ENCODE measurements around the gene SPCS2. TPM values are rescaled to one million over a fixed set of nuclear protein-coding genes. Genes with fewer than 3 reads are reported as not detected.

Gene SPCS2
- total and polyA plus RNA-seq, 8 donors, result 160 to 231 (median 174) TPM

DNA sequence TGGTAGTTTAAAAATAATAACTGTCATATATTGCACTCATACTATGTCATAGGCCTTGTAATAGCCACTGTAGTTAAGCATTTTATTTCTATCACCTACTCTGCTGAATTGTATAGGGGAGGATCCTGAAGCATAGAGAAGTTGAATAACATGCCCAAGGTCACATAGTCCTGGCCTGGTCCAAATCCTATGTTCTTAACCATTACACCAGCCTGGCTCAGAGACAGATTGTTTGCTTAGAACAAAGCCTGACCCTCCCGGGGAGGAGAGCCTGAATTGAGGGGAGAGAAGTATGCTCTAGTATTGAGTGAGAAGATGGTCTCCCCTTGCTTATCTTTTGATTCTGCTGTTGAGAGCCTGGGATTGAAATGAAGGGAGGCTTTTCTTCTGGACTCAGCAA lies 41.9 kb downstream of the SPCS2 start:
- Histone ChIP-seq H3K27me3 (no peaks in the 10 kb centered on the region), H3K4me1 (peaks cover 0 to 30% of the 10 kb centered on the region in 2 donors), H3K27ac (no peak overlapping the region), H3K4me3 (no peak overlapping the region), H3K9me3 (no peaks in the 10 kb centered on the region), H3K36me3 (peaks cover 0 to 16% of the 10 kb centered on the region in 2 donors)
- intact Hi-C loops (cut with DNase I), result no loop called here
- DNase-seq, result no peak
- no peak for ATAC-seq
- TF ChIP-seq, protein P1, sequence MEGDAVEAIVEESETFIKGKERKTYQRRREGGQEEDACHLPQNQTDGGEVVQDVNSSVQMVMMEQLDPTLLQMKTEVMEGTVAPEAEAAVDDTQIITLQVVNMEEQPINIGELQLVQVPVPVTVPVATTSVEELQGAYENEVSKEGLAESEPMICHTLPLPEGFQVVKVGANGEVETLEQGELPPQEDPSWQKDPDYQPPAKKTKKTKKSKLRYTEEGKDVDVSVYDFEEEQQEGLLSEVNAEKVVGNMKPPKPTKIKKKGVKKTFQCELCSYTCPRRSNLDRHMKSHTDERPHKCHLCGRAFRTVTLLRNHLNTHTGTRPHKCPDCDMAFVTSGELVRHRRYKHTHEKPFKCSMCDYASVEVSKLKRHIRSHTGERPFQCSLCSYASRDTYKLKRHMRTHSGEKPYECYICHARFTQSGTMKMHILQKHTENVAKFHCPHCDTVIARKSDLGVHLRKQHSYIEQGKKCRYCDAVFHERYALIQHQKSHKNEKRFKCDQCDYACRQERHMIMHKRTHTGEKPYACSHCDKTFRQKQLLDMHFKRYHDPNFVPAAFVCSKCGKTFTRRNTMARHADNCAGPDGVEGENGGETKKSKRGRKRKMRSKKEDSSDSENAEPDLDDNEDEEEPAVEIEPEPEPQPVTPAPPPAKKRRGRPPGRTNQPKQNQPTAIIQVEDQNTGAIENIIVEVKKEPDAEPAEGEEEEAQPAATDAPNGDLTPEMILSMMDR (IDR thresholded peaks at IDR 0.05), result no peak

DNA sequence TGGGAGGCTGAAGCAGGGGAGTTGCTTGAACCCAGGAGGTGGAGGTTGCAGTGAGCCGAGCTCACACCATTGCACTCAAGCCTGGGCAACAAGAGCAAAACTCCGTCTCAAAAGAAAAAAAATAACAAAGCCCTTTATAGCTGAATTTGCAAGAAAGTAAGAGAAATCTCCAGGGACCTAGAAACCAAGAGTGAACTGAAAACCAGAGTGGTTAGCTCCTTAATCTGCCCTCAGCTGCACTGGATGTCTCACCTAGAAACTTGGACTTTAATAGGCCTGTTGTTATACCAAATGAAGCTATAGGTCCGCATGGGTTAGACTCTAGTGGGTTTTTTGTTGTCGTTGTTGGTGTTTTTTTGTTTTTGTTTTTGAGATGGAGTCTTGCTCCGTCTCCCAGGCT lies 43.8 kb downstream of the SPCS2 start:
- no peak for DNase-seq
- TF ChIP-seq, protein P1 (IDR thresholded peaks at IDR 0.05), result no peak
- Histone ChIP-seq H3K4me1 (peaks cover 0 to 30% of the 10 kb centered on the region in 2 donors), H3K9me3 (no peaks in the 10 kb centered on the region), H3K27me3 (no peaks in the 10 kb centered on the region), H3K36me3 (peaks cover 0 to 25% of the 10 kb centered on the region in 2 donors), H3K4me3 (no peak overlapping the region), H3K27ac (no peak overlapping the region)
- intact Hi-C loops (cut with DNase I), result no loop called here
- ATAC-seq, result no peak

GRCh38 chr11:75000975-75001354 lies 51.9 kb downstream of the SPCS2 start:
- TF ChIP-seq, protein P1 (IDR thresholded peaks at IDR 0.05), result no peak
- no peaks in the 10 kb centered on the region for H3K4me1 ChIP-seq
- peaks cover 0 to 20% of the 10 kb centered on the region in 2 donors for H3K36me3 ChIP-seq
- H3K4me3 ChIP-seq, result no peak overlapping the region
- ATAC-seq (no peak), DNase-seq (no peak)
- H3K9me3 ChIP-seq, result no peaks in the 10 kb centered on the region
- intact Hi-C loops (cut with DNase I), result no loop called here
- no peak overlapping the region for H3K27ac ChIP-seq
- no peaks in the 10 kb centered on the region for H3K27me3 ChIP-seq

DNA sequence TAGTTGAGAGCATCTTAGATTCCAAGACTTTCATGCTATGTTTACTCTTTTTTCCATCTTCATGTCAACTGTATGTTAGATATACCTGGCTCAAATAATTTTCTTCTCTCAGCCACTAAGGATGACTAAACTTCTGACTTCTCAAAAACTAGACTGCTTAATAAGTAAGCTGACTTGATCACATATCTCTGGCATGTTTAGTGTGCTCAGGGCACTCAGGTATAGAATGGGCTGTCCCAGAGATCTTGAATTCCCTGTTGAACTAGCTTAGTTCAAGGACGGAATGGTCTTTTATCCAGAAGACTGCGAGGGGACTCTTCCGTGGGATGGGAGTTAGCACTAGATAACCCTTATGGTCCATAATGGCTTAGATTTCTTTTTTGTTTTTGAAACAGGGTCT lies 52.6 kb downstream of the SPCS2 start:
- TF ChIP-seq, protein P1 (IDR thresholded peaks at IDR 0.05), result no peak
- no peak for ATAC-seq
- DNase-seq, result no peak
- intact Hi-C loops (cut with DNase I), result no loop called here
- H3K9me3 ChIP-seq, result no peaks in the 10 kb centered on the region
- no peaks in the 10 kb centered on the region for H3K27me3 ChIP-seq
- H3K4me3 ChIP-seq, result no peak overlapping the region
- peaks cover 0 to 21% of the 10 kb centered on the region in 2 donors for H3K36me3 ChIP-seq
- H3K27ac ChIP-seq, result no peak overlapping the region
- no peaks in the 10 kb centered on the region for H3K4me1 ChIP-seq

DNA sequence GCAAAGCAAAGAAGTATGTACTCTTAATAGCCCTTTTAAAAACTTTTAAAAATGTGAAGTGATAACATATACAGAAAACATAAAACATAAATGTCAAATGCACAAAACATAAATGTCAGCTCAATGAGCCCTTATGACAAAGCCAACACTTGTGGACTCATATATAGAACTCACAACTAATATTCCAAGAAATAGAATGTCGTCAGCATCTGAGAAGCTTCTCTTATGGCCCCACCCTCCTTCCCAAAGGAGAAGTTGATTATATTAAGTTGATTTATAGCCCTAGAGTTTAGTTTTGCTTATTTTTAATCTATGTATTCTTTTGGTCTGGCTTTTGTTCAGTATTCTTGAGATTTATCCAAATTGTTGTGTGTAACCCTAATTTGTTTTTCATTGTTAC lies 53.5 kb downstream of the SPCS2 start:
- intact Hi-C loops (cut with DNase I), result no loop called here
- DNase-seq (no peak), ATAC-seq (no peak)
- no peaks in the 10 kb centered on the region for H3K4me1 ChIP-seq
- TF ChIP-seq, protein P1 (IDR thresholded peaks at IDR 0.05), result no peak
- H3K27ac ChIP-seq, result no peak overlapping the region
- no peak overlapping the region for H3K4me3 ChIP-seq
- H3K9me3 ChIP-seq, result no peaks in the 10 kb centered on the region
- peaks cover 0 to 25% of the 10 kb centered on the region in 2 donors for H3K36me3 ChIP-seq
- H3K27me3 ChIP-seq, result no peaks in the 10 kb centered on the region

Data from left lung (tissue), 10 donors.